HepG2 (cell line): ENCODE measurements around the gene SBNO2. TPM values are rescaled to one million over a fixed set of nuclear protein-coding genes. Genes with fewer than 3 reads are reported as not detected.

ENCODE experiments used
- GTF2F1 ChIP-seq: fragments of 150-350 bp; IDR thresholded peaks from 2 replicates; pipeline ENCODE4 v1.6.1; 2014; ENCODE audit warnings: low read length
- TAF1 ChIP-seq: sonication (generic); formaldehyde crosslinking; IDR thresholded peaks from 2 replicates; pipeline ENCODE4 v1.4.0; 2020; ENCODE audit warnings: missing genetic modification reagents
- YEATS4 ChIP-seq: sonication (generic); formaldehyde crosslinking; IDR thresholded peaks from 2 replicates; pipeline ENCODE4 v1.4.0; 2020; ENCODE audit warnings: missing genetic modification reagents, borderline replicate concordance
- ZNF607 ChIP-seq: sonication (generic); formaldehyde crosslinking; IDR thresholded peaks from 2 replicates; pipeline ENCODE4 v1.5.1; 2020; ENCODE audit warnings: missing genetic modification reagents, mild to moderate bottlenecking, borderline replicate concordance
- polyA plus RNA-seq, 8 experiments: library from polyadenylated mRNA; depleted of rRNA in 3 of 8; stranded (reverse) in 7 of 8; unstranded in 1 of 8; fragments of >200 nt; fragmentation: Illumina TruSeq in 4 of 8; extraction: Trizol in 4 of 8; gene quantifications; 2 replicates each; pipeline versions ENCODE4 v1.2.1 to v1.2.3, GENCODE V29; 2011 to 2016; ENCODE audit warnings: low read depth in 4 of 8, missing spikeins in 1 of 8, mixed read lengths in 1 of 8; ENCODE audit not compliant: insufficient read depth in 1 of 8
- total RNA-seq, 5 experiments: library from RNA; depleted of rRNA; stranded (reverse); fragments of >200 nt; fragmentation: Illumina TruSeq; extraction: Trizol; gene quantifications; 2 replicates each; pipeline ENCODE4 v1.2.3, GENCODE V29; 2016; ENCODE audit warnings: low read depth in 1 of 5
- TF ChIP-seq, protein P1 (sequence below): sonication (generic); formaldehyde crosslinking; IDR thresholded peaks from 2 replicates; pipeline ENCODE4 v1.4.0; 2020; ENCODE audit warnings: low read depth, mild to moderate bottlenecking, missing genetic modification reagents
- TF ChIP-seq, protein P2 (sequence below): sonication (generic); formaldehyde crosslinking; IDR thresholded peaks from 2 replicates; pipeline ENCODE4 v1.9.0; 2022; ENCODE audit warnings: missing genetic modification reagents, mild to moderate bottlenecking, borderline replicate concordance
- TF ChIP-seq, protein P3 (sequence below): sonication (generic); formaldehyde crosslinking; IDR thresholded peaks from 2 replicates; pipeline ENCODE4 v1.4.0; 2020; ENCODE audit warnings: missing genetic modification reagents, borderline replicate concordance
- TF ChIP-seq, protein P4 (sequence below): sonication (generic); formaldehyde crosslinking; IDR thresholded peaks from 2 replicates; pipeline ENCODE4 v1.5.1; 2020; ENCODE audit warnings: mild to moderate bottlenecking, missing genetic modification reagents, borderline replicate concordance

SBNO2 gene
- total and polyA plus RNA-seq, 2 of the 13 experiments (the other 11 are each of a cell fraction or from before 2014, with no cell fraction given) = 8.6 to 10.4 TPM

DNA sequence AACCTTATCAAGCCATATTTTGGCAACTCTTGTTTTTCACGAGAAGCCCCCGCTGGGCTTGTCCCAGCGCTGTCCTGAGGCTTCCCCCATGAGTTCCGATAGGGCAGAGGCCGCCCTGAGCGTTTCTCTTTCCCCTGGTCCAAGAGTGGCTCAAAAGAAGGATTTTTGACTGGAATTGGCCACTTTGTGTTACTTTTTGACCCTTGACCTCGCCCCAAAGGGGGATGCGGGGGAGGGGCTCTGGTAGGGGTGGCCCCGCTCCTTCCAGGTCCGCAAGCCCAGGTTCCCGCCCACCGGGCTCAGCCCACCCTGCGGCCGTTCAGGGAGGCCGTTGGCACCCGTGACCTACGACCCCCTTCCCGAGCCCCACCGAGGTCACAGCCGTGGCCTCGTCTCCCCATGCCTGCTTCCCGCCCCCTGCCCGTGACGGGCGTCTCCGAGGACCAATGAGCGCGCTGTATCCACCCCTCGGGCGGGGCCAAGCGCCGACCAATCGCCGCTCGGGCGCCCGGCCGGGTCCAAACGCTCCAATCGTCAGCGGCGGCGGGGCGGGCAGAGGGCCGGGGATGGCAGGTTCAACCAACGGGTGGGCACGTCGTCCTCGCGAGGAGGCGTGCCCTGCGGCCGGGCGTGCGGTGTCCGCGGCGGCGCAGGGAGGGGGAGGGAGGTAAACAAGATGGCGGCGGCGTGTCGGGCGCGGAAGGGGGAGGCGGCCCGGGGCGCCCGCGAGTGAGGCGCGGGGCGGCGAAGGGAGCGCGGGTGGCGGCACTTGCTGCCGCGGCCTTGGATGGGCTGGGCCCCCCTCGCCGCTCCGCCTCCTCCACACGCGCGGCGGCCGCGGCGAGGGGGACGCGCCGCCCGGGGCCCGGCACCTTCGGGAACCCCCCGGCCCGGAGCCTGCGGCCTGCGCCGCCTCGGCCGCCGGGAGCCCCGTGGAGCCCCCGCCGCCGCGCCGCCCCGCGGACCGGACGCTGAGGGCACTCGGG lies 31.3 kb upstream of the SBNO2 start, which contains the start of gene STK11 (continued):
- TF ChIP-seq, protein P1, sequence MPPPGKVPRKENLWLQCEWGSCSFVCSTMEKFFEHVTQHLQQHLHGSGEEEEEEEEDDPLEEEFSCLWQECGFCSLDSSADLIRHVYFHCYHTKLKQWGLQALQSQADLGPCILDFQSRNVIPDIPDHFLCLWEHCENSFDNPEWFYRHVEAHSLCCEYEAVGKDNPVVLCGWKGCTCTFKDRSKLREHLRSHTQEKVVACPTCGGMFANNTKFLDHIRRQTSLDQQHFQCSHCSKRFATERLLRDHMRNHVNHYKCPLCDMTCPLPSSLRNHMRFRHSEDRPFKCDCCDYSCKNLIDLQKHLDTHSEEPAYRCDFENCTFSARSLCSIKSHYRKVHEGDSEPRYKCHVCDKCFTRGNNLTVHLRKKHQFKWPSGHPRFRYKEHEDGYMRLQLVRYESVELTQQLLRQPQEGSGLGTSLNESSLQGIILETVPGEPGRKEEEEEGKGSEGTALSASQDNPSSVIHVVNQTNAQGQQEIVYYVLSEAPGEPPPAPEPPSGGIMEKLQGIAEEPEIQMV = peak; percentile 62; the same call in 1 of the 2 replicates
- TF ChIP-seq GTF2F1 = no peak
- TF ChIP-seq YEATS4 (CRISPR knock-in tag) = peak; percentile 51; the same call in 1 of the 2 replicates
- TF ChIP-seq, protein P2, sequence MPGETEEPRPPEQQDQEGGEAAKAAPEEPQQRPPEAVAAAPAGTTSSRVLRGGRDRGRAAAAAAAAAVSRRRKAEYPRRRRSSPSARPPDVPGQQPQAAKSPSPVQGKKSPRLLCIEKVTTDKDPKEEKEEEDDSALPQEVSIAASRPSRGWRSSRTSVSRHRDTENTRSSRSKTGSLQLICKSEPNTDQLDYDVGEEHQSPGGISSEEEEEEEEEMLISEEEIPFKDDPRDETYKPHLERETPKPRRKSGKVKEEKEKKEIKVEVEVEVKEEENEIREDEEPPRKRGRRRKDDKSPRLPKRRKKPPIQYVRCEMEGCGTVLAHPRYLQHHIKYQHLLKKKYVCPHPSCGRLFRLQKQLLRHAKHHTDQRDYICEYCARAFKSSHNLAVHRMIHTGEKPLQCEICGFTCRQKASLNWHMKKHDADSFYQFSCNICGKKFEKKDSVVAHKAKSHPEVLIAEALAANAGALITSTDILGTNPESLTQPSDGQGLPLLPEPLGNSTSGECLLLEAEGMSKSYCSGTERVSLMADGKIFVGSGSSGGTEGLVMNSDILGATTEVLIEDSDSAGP (CRISPR knock-in tag) = peak; percentile 80; the same call in 1 of the 2 replicates
- TF ChIP-seq, protein P3, sequence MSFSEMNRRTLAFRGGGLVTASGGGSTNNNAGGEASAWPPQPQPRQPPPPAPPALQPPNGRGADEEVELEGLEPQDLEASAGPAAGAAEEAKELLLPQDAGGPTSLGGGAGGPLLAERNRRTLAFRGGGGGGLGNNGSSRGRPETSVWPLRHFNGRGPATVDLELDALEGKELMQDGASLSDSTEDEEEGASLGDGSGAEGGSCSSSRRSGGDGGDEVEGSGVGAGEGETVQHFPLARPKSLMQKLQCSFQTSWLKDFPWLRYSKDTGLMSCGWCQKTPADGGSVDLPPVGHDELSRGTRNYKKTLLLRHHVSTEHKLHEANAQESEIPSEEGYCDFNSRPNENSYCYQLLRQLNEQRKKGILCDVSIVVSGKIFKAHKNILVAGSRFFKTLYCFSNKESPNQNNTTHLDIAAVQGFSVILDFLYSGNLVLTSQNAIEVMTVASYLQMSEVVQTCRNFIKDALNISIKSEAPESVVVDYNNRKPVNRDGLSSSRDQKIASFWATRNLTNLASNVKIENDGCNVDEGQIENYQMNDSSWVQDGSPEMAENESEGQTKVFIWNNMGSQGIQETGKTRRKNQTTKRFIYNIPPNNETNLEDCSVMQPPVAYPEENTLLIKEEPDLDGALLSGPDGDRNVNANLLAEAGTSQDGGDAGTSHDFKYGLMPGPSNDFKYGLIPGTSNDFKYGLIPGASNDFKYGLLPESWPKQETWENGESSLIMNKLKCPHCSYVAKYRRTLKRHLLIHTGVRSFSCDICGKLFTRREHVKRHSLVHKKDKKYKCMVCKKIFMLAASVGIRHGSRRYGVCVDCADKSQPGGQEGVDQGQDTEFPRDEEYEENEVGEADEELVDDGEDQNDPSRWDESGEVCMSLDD (CRISPR knock-in tag) = peak; percentile 72; the same call in 1 of the 2 replicates
- TF ChIP-seq ZNF607 (CRISPR knock-in tag) = peak; percentile 59; the same call in 1 of the 2 replicates
- TF ChIP-seq, protein P4, sequence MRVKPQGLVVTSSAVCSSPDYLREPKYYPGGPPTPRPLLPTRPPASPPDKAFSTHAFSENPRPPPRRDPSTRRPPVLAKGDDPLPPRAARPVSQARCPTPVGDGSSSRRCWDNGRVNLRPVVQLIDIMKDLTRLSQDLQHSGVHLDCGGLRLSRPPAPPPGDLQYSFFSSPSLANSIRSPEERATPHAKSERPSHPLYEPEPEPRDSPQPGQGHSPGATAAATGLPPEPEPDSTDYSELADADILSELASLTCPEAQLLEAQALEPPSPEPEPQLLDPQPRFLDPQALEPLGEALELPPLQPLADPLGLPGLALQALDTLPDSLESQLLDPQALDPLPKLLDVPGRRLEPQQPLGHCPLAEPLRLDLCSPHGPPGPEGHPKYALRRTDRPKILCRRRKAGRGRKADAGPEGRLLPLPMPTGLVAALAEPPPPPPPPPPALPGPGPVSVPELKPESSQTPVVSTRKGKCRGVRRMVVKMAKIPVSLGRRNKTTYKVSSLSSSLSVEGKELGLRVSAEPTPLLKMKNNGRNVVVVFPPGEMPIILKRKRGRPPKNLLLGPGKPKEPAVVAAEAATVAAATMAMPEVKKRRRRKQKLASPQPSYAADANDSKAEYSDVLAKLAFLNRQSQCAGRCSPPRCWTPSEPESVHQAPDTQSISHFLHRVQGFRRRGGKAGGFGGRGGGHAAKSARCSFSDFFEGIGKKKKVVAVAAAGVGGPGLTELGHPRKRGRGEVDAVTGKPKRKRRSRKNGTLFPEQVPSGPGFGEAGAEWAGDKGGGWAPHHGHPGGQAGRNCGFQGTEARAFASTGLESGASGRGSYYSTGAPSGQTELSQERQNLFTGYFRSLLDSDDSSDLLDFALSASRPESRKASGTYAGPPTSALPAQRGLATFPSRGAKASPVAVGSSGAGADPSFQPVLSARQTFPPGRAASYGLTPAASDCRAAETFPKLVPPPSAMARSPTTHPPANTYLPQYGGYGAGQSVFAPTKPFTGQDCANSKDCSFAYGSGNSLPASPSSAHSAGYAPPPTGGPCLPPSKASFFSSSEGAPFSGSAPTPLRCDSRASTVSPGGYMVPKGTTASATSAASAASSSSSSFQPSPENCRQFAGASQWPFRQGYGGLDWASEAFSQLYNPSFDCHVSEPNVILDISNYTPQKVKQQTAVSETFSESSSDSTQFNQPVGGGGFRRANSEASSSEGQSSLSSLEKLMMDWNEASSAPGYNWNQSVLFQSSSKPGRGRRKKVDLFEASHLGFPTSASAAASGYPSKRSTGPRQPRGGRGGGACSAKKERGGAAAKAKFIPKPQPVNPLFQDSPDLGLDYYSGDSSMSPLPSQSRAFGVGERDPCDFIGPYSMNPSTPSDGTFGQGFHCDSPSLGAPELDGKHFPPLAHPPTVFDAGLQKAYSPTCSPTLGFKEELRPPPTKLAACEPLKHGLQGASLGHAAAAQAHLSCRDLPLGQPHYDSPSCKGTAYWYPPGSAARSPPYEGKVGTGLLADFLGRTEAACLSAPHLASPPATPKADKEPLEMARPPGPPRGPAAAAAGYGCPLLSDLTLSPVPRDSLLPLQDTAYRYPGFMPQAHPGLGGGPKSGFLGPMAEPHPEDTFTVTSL (CRISPR knock-in tag) = no peak
- TF ChIP-seq TAF1 (CRISPR knock-in tag) = peak; percentile 85
